ENCODE results near the gene SLC39A5. TPM values are rescaled to one million over a fixed set of nuclear protein-coding genes. Genes with fewer than 3 reads are reported as not detected.

The SLC39A5 gene
- polyA plus RNA-seq, 1 donor from 2014 or later = 0.33 TPM

GRCh38 chr12:56230432-56231183 is 757 bp downstream of the SLC39A5 start:
- no peaks in the 10 kb centered on the region for H3K36me3 ChIP-seq (ENCODE audit: insufficient read depth, low read length)
- H3K4me3 ChIP-seq (ENCODE audit: low read length) = no peak overlapping the region
- no peaks in the 10 kb centered on the region for H3K27me3 ChIP-seq (ENCODE audit: insufficient read depth, low read depth, low read length)
- no peak overlapping the region for H3K4me2 ChIP-seq (ENCODE audit: low read length)
- H2AFZ ChIP-seq (ENCODE audit: low read depth, low read length) = no peak overlapping the region
- no peaks in the 10 kb centered on the region for H3K9me3 ChIP-seq (ENCODE audit: low read length)
- H3K79me2 ChIP-seq (replicated peaks; ENCODE audit: insufficient read depth, low read length) = no peaks in the 10 kb centered on the region
- H3K27ac ChIP-seq (ENCODE audit: low read length) = no peak overlapping the region
- H3F3A ChIP-seq (ENCODE audit: insufficient read depth, low read length, poor library complexity, severe bottlenecking) = no peaks in the 10 kb centered on the region
- no peak overlapping the region for H3K9ac ChIP-seq (ENCODE audit: low read length)
- TF ChIP-seq CTCF (IDR thresholded peaks at IDR 0.05; ENCODE audit: poor library complexity, severe bottlenecking) = no peak
- TF ChIP-seq REST (IDR thresholded peaks at IDR 0.05; ENCODE audit: borderline replicate concordance) = no peak
- no peak for TF ChIP-seq EP300 (conservative IDR thresholded peaks at IDR 0.05; ENCODE audit: poor library complexity, severe bottlenecking)
- TF ChIP-seq RAD21 (conservative IDR thresholded peaks at IDR 0.05) = no peak
- no peak for TF ChIP-seq SMC3 (conservative IDR thresholded peaks at IDR 0.05; ENCODE audit: poor library complexity)
- TF ChIP-seq MXI1 (conservative IDR thresholded peaks at IDR 0.05; ENCODE audit: poor library complexity, severe bottlenecking) = no peak
- TF ChIP-seq EZH2 (IDR thresholded peaks at IDR 0.05; ENCODE audit: borderline replicate concordance, insufficient read depth, low read length, poor library complexity, severe bottlenecking) = no peak
- no peak for TF ChIP-seq POLR2AphosphoS5 (IDR thresholded peaks at IDR 0.05)
- TF ChIP-seq TAF1 (IDR thresholded peaks at IDR 0.05; ENCODE audit: low read depth) = no peak
- no peaks in the 10 kb centered on the region for H3K9me2 ChIP-seq (ENCODE audit: insufficient read depth, low read length)
- no peaks in the 10 kb centered on the region for H4K20me1 ChIP-seq (ENCODE audit: insufficient read depth)

GRCh38 chr12:56231184-56231582 is 1.3 kb downstream of the SLC39A5 start:
- H3K79me2 ChIP-seq (replicated peaks; ENCODE audit: insufficient read depth, low read length) = no peaks in the 10 kb centered on the region
- no peak overlapping the region for H2AFZ ChIP-seq (ENCODE audit: low read depth, low read length)
- TF ChIP-seq EZH2 (IDR thresholded peaks at IDR 0.05; ENCODE audit: borderline replicate concordance, insufficient read depth, low read length, poor library complexity, severe bottlenecking) (no peak), MXI1 (conservative IDR thresholded peaks at IDR 0.05; ENCODE audit: poor library complexity, severe bottlenecking) (no peak), CTCF (IDR thresholded peaks at IDR 0.05; ENCODE audit: poor library complexity, severe bottlenecking) (no peak), RAD21 (conservative IDR thresholded peaks at IDR 0.05) (no peak), POLR2AphosphoS5 (IDR thresholded peaks at IDR 0.05) (no peak), SMC3 (conservative IDR thresholded peaks at IDR 0.05; ENCODE audit: poor library complexity) (no peak), REST (IDR thresholded peaks at IDR 0.05; ENCODE audit: borderline replicate concordance) (no peak), EP300 (conservative IDR thresholded peaks at IDR 0.05; ENCODE audit: poor library complexity, severe bottlenecking) (no peak), TAF1 (IDR thresholded peaks at IDR 0.05; ENCODE audit: low read depth) (no peak)

More at GRCh38 chr12:56231184-56231582, 1.3 kb downstream of the SLC39A5 start:
- Histone ChIP-seq H4K20me1 (ENCODE audit: insufficient read depth) (no peaks in the 10 kb centered on the region), H3F3A (ENCODE audit: insufficient read depth, low read length, poor library complexity, severe bottlenecking) (no peaks in the 10 kb centered on the region), H3K4me2 (ENCODE audit: low read length) (no peak overlapping the region), H3K27ac (ENCODE audit: low read length) (no peak overlapping the region), H3K4me3 (ENCODE audit: low read length) (no peak overlapping the region), H3K9ac (ENCODE audit: low read length) (no peak overlapping the region), H3K27me3 (ENCODE audit: insufficient read depth, low read depth, low read length) (no peaks in the 10 kb centered on the region), H3K9me3 (ENCODE audit: low read length) (no peaks in the 10 kb centered on the region), H3K9me2 (ENCODE audit: insufficient read depth, low read length) (no peaks in the 10 kb centered on the region), H3K36me3 (ENCODE audit: insufficient read depth, low read length) (no peaks in the 10 kb centered on the region)
